ENCODE results near the gene PSMA5.
"Not testable (repeated sequence)": the region's sequence is repeated elsewhere in the genome, so short reads cannot be mapped to it uniquely, and the experiment has no call there.

PSMA5 gene

GRCh38 chr1:109426281-109427170 is at the start of gene PSMA5:
Gene PSMA5 (minus strand): TSS chr1:109426448. CDS start chr1:109426330, 118 bp downstream.
- DNase-seq: peak; percentile 99

- DNase-seq: no peak
Observed at GRCh38 chr1:109475261-109475660, 49.0 kb upstream of the PSMA5 start.

GRCh38 chr1:109474697-109475096 is 48.4 kb upstream of the PSMA5 start:
- DNase-seq: no peak

GRCh38 chr1:109473284-109474057 is 47.2 kb upstream of the PSMA5 start:
- DNase-seq: not testable (repeated sequence)

GRCh38 chr1:109472779-109473178 is 46.5 kb upstream of the PSMA5 start:
- DNase-seq: no peak

GRCh38 chr1:109470245-109470644 is 44.0 kb upstream of the PSMA5 start:
- DNase-seq: no peak

- DNase-seq: no peak
Observed at GRCh38 chr1:109468903-109469302, 42.7 kb upstream of the PSMA5 start.

GRCh38 chr1:109468061-109468460 is 41.8 kb upstream of the PSMA5 start:
- no peak for DNase-seq

GRCh38 chr1:109467301-109467777 is 41.1 kb upstream of the PSMA5 start:
- DNase-seq: no peak

- DNase-seq: no peak
Observed at GRCh38 chr1:109466452-109467300, 40.4 kb upstream of the PSMA5 start, which contains the start of gene SYPL2. Gene SYPL2 (plus strand): TSS chr1:109466546. CDS start chr1:109466844, 298 bp downstream.

- DNase-seq: no peak
Observed at GRCh38 chr1:109466125-109466451, 39.8 kb upstream of the PSMA5 start.

- no peak for DNase-seq
Observed at GRCh38 chr1:109457819-109458218, 31.6 kb upstream of the PSMA5 start.

- DNase-seq: no peak
Observed at GRCh38 chr1:109454497-109455133, 28.4 kb upstream of the PSMA5 start.

GRCh38 chr1:109447524-109447923 is 21.3 kb upstream of the PSMA5 start:
- no peak for DNase-seq

- DNase-seq: not testable (repeated sequence)
Observed at GRCh38 chr1:109445949-109446695, 19.9 kb upstream of the PSMA5 start.

- DNase-seq: no peak
Observed at GRCh38 chr1:109444346-109444745, 18.1 kb upstream of the PSMA5 start.

- no peak for DNase-seq
Observed at GRCh38 chr1:109443476-109443875, 17.2 kb upstream of the PSMA5 start.

- DNase-seq: no peak
Observed at GRCh38 chr1:109441069-109441468, 14.8 kb upstream of the PSMA5 start.

- DNase-seq: peak; percentile 10
Observed at GRCh38 chr1:109438798-109439297, 12.6 kb upstream of the PSMA5 start.

- DNase-seq: no peak
Observed at GRCh38 chr1:109434484-109434883, 8.2 kb upstream of the PSMA5 start.

- no peak for DNase-seq
Observed at GRCh38 chr1:109433322-109433721, 7.1 kb upstream of the PSMA5 start.

All from NCI-H226 (cell line).